Measurements from ENCODE around the gene EME2. TPM values are rescaled to one million over a fixed set of nuclear protein-coding genes. Genes with fewer than 3 reads are reported as not detected.
"Not testable (repeated sequence)": the region's sequence is repeated elsewhere in the genome, so short reads cannot be mapped to it uniquely, and the experiment has no call there.

Gene EME2
- total RNA-seq, 2 experiments from 2014 or later = 23.5 to 24.7 TPM

DNA sequence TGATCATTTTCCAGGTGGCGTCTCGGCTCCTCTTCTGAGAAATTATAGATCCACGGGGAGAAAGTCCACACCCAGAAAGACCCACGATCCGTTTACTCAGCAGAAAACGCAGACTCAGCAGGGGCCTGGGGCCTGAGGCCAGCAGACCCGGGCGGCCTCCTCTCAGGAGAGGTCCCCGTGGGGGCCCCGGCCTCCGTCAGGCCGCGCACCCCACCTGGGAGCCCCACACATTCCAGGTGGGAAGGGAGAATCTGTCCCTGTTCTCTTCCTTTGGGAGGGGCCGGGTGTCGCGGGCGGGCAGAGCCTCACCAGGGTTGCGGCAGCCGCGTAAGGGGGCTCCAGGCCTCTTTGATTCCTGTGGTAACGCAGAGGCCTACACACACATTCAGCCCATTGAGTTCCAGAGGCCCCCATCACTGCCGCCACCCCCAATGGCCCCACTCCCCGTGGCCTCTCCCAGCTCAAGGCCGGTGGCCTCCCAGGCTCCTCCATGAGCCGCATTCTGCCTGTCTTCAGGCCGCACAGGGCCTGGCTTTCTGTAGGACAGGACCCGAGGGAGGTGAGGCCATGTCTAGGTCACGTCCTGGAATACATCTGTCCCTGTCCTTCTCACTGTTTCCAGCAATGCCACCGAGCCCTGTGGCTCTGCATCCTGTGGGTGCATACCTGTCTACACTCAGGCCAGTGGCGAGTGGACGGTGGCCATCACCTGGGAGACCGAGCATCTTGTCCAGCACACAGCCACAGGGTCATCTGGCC lies 22.5 kb downstream of the EME2 start:
- H3K36me3 Mint-ChIP-seq (ENCODE audit: low read depth) = peaks cover 6% of the 10 kb centered on the region
- H3K27me3 Mint-ChIP-seq = no peaks in the 10 kb centered on the region
- peaks cover 14% of the 10 kb centered on the region for H3K9me3 Mint-ChIP-seq
- POLR2A ChIA-PET = interaction anchor here (0.6 kb wide), 1 partner anchor 21 kb away, joined by 3 read pairs; no protein-coding TSS in a partner anchor
- CTCF ChIA-PET = no interaction called here
- DNase-seq = no peak
- H3K27ac Mint-ChIP-seq = no peak overlapping the region
- no peaks in the 10 kb centered on the region for H3K4me1 Mint-ChIP-seq
- H3K4me3 Mint-ChIP-seq = no peak overlapping the region

DNA sequence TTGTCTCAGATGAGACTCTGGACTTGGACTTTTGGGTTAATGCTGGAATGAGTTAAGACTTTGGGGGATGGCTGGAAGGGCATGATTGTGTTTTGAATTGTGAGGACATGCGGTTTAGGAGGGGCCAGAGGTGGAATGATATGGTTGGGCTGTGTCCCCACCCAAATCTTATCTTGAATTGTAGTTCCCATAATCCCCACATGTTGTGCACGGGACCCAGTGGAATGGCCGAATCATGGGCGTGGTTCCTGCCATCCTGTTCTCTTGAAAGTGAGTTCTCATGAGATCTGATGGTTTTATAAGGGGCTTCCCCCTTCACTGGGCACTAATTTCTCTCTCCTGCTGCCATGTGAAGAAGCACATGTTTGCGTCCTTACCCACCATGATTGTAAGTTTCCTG lies 26.7 kb downstream of the EME2 start:
- H3K27me3 Mint-ChIP-seq; POLR2A ChIA-PET; H3K36me3 Mint-ChIP-seq (ENCODE audit: low read depth); DNase-seq; H3K27ac Mint-ChIP-seq; CTCF ChIA-PET; H3K4me3 Mint-ChIP-seq; H3K4me1 Mint-ChIP-seq: not testable (repeated sequence)
- H3K9me3 Mint-ChIP-seq = peaks cover 17% of the 10 kb centered on the region

DNA sequence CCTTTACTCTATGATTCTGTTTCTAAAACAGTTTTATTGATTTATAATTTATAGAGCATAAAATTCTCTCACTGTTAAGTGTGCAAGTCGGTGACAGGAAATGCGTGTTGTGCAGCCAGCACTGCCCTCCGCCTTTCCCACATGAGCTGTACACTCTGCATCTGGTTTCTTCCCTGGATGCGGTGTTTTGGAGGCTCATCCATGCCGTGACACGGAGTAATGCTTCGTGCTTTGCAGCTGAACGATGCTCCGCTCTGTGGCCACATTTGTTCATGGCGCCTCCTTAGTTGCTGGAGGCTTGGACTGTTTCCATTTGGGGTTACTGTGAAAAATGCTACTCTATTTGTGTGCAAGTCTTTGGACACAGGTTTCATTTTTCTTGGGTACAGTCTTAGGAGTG lies 28.1 kb downstream of the EME2 start:
- POLR2A ChIA-PET = no interaction called here
- peaks cover 6% of the 10 kb centered on the region for H3K36me3 Mint-ChIP-seq (ENCODE audit: low read depth)
- CTCF ChIA-PET = no interaction called here

DNA sequence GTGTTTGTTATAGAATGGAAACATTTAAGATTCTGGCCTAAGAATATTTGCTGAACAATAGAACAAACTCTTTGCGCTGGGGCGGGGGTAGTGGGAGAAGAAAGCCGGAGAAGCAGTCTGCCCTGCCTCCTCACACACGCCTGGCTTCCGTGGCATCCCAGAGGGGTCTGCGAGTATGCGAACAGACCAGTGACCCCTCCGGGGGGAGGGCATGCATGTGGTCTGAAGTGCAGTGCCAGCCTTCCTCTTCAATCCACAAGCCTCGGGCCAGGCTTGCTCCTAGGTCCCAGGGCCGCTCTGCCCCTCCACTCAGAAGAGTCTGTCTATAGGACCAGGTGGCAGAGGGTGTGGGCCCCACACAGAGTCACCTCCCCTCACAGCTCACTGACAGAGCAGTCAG lies 35.0 kb downstream of the EME2 start:
- Mint-ChIP-seq H3K27ac (no peak overlapping the region), H3K4me1 (no peaks in the 10 kb centered on the region), H3K4me3 (no peak overlapping the region), H3K9me3 (no peaks in the 10 kb centered on the region), H3K36me3 (ENCODE audit: low read depth) (peaks cover 8% of the 10 kb centered on the region), H3K27me3 (no peaks in the 10 kb centered on the region)
- no peak for DNase-seq
- CTCF ChIA-PET = no interaction called here
- POLR2A ChIA-PET = no interaction called here

More for the DNA sequence above, 28.1 kb downstream of the EME2 start:
- peaks cover 17% of the 10 kb centered on the region for H3K9me3 Mint-ChIP-seq
- H3K27me3 Mint-ChIP-seq = no peaks in the 10 kb centered on the region
- no peaks in the 10 kb centered on the region for H3K4me1 Mint-ChIP-seq
- DNase-seq = no peak
- no peak overlapping the region for H3K4me3 Mint-ChIP-seq
- H3K27ac Mint-ChIP-seq = no peak overlapping the region

DNA sequence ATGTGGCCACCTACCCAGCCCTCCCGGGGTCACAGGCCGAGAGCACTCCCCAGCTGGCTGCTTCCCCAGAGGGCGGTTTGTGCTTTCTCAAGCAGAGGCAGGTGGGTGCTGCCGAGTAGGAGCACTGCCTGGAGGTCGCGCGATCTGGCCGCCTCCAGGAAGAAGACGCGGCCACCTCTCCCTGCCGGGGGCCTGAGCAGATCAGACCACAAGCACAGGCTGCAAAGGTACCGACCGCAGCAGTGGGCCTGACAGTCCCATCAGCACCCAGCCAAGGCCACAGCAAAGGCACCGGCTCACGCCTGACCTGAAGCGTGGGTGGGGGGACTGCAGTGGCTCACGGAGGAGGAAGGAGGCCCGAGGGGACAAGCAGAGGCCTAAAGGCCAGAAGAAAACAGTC lies 36.1 kb downstream of the EME2 start:
- H3K27ac Mint-ChIP-seq = no peak overlapping the region
- H3K27me3 Mint-ChIP-seq = no peaks in the 10 kb centered on the region
- H3K9me3 Mint-ChIP-seq = no peaks in the 10 kb centered on the region
- no peak for DNase-seq
- ChIA-PET POLR2A (no interaction called here), CTCF (no interaction called here)
- peaks cover 15% of the 10 kb centered on the region for H3K36me3 Mint-ChIP-seq (ENCODE audit: low read depth)
- H3K4me3 Mint-ChIP-seq = no peak overlapping the region
- H3K4me1 Mint-ChIP-seq = peaks cover 2% of the 10 kb centered on the region

DNA sequence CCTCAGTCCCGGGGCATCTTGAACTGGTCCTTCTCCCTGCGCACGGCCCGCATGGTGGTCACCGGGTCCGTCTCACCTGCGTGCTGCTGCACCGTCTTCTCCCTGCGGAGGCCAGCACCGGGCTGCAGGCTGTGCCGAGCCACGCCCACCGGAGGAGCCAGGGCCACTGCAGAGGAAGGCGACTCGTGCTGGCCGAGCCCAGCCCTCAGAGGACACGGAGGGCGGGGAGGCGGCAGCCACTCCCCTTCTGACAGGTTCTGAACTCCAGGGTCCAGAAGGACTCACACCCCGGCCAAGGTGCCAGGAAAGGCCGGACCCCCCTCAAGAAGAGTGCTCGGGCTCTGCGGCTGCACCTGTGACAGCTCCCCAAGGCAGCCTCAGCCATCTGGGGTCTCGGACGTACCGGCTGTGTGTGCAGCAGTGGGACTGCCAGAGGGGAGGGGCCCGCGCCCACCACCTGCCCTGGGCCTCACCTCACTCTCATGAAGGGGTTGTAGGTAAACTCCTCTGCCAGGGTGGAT lies 36.7 kb downstream of the EME2 start:
- Mint-ChIP-seq H3K36me3 (ENCODE audit: low read depth) (peaks cover 17% of the 10 kb centered on the region), H3K27ac (no peak overlapping the region), H3K9me3 (no peaks in the 10 kb centered on the region), H3K27me3 (no peaks in the 10 kb centered on the region), H3K4me1 (peaks cover 2% of the 10 kb centered on the region), H3K4me3 (no peak overlapping the region)
- no peak for DNase-seq
- POLR2A ChIA-PET = interaction anchor here (0.8 kb wide), 1 partner anchor 27 kb away, joined by 3 read pairs; the partner anchor contains the start of genes NUBP2 and SPSB3
- CTCF ChIA-PET = no interaction called here

DNA sequence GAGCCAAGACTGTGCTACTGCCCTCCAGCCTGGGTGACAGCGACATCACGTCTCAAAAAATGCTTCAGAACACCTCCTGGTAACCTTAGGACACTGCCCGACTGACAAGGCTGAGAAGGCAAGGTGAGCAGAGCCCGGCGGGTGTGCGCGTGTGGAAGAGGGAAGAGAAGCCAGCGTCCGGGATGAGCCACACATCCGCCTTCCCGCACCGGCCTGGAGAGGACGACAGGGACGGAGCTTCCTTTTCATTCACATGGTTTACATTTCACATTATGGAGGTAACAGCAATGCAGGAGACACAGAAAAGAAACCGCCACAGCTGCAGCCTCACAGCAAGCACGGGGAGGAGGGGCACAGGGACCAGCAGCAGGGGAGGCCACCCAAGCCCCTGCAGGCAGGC lies 37.5 kb downstream of the EME2 start:
- Mint-ChIP-seq H3K4me3 (no peak overlapping the region), H3K4me1 (peaks cover 2% of the 10 kb centered on the region), H3K9me3 (no peaks in the 10 kb centered on the region), H3K36me3 (ENCODE audit: low read depth) (peaks cover 20% of the 10 kb centered on the region), H3K27me3 (no peaks in the 10 kb centered on the region), H3K27ac (no peak overlapping the region)
- no peak for DNase-seq
- ChIA-PET CTCF (no interaction called here), POLR2A (no interaction called here)

DNA sequence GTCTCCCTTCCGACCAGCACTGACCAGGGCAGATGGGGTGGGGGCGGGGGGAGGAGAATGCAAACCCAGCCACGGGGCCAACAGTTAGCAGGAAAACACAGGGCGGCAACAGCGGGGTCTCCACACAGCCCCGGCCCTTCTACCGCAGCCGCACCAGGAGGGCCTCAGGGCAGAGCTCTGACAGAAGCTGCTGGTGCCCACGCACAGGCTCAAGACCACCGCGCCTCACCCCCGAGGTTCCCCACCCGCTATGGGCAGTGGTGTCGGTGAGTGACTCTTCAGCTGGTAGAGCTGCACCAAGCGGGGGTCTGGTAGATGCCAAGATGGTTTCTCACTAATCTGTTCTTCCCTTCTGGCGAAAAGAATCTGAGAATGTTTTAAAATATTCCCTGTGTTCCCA lies 37.9 kb downstream of the EME2 start:
- DNase-seq = no peak
- Mint-ChIP-seq H3K27ac (no peak overlapping the region), H3K4me3 (no peak overlapping the region), H3K4me1 (peaks cover 2% of the 10 kb centered on the region), H3K9me3 (no peaks in the 10 kb centered on the region), H3K36me3 (ENCODE audit: low read depth) (peaks cover 25% of the 10 kb centered on the region), H3K27me3 (no peaks in the 10 kb centered on the region)
- POLR2A ChIA-PET = no interaction called here
- CTCF ChIA-PET = no interaction called here

DNA sequence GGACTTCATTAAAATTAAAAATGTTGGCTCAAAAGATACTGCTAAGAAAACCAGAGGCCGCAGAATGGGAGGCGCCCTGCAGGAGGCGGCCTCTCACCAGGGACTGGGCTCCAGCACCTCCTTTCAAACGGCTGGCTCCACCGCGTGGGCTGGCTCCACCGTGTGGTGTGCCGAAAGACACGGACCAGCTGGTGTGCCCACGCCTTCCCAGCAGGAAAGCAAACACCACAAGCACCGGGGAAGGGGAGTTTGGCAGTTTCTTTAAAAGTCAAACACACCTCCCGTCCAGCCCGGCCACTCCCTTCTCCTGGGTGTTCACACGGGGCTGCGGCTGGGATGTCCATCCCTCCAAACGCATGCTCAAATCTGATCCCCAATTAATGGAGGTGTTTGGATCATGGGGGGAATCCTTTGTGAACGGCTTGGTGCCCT lies 40.1 kb downstream of the EME2 start:
- no peak overlapping the region for H3K27ac Mint-ChIP-seq
- POLR2A ChIA-PET = no interaction called here
- H3K4me3 Mint-ChIP-seq = no peak overlapping the region
- CTCF ChIA-PET = interaction anchor here (1.4 kb wide), 1 partner anchor 14 kb away, joined by 3 read pairs; the partner anchor contains the start of gene FAHD1
- peak; percentile 55 for DNase-seq
- H3K36me3 Mint-ChIP-seq (ENCODE audit: low read depth) = peaks cover 22% of the 10 kb centered on the region
- peaks cover 2% of the 10 kb centered on the region for H3K4me1 Mint-ChIP-seq
- H3K9me3 Mint-ChIP-seq = no peaks in the 10 kb centered on the region
- H3K27me3 Mint-ChIP-seq = no peaks in the 10 kb centered on the region

DNA sequence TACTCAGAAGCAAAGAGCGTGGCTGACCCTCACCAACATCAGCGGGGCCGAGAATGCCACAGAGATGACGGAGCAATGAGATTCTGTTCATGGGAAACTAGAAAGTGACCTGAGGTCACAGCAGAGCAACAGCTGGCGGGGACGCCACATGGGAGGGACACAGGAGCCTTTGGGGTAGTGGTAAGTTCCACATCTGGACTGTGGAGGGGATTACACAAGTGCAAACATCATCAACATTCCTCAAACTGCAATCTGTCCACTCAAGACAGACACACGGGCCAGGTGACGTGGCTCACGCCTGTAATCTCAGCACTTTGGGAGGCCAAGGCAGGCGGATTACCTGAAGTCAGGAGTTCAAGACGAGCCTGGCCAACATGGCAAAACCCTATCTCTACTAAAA lies 42.9 kb downstream of the EME2 start:
- peaks cover 21% of the 10 kb centered on the region for H3K36me3 Mint-ChIP-seq (ENCODE audit: low read depth)
- no peak overlapping the region for H3K4me3 Mint-ChIP-seq
- DNase-seq = no peak
- H3K4me1 Mint-ChIP-seq = peaks cover 2% of the 10 kb centered on the region
- no peaks in the 10 kb centered on the region for H3K9me3 Mint-ChIP-seq
- no peaks in the 10 kb centered on the region for H3K27me3 Mint-ChIP-seq
- CTCF ChIA-PET = interaction anchor here (0.6 kb wide), 1 partner anchor 47 kb away, joined by 3 read pairs; no protein-coding TSS in a partner anchor
- POLR2A ChIA-PET = no interaction called here
- no peak overlapping the region for H3K27ac Mint-ChIP-seq

DNA sequence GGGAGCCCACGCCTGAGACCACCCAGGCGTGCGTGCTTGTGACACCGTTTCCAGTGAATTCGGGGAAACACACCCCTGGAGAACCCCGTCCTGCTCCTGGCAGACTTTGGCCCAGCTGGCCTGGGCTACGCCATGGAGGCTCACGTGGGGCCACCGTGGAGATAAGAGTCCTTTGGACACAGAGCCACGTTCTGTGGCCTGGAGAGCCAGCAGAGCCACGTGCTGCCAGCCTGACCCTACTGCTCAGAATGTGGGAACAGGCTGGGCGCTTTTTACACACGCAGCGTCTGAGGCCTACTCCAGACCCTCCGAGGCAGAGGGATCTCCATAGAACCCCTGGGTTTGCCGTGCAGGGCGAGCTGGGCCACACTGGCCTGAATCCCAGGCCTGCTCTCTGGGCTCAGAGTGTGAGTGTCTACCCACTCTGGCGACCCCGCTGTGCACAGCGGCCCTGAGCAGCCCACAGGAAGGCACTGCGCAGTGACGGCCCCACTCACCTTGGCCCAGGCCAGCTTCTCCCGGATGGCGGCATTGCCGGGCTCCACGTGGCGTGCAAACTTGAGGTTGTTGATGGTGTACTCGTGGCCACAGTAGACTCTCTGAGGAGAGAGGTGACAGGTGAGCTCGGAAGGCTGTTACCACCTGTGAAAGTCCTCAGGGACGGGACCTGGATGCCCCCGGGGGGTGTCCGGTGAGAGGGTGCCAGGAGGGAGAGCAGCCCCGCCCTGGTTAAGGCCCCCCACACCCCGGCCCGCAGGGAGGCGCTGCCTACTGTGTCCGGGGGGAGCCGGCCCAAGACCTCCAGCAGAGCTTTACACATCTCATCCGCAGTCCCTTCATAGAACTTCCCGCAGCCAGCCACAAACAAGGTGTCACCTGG lies 44.0 kb downstream of the EME2 start:
- H3K27ac Mint-ChIP-seq = no peak overlapping the region
- ChIA-PET POLR2A (no interaction called here), CTCF (no interaction called here)
- DNase-seq = no peak
- H3K27me3 Mint-ChIP-seq = no peaks in the 10 kb centered on the region
- no peak overlapping the region for H3K4me3 Mint-ChIP-seq
- H3K36me3 Mint-ChIP-seq (ENCODE audit: low read depth) = peaks cover 21% of the 10 kb centered on the region
- H3K9me3 Mint-ChIP-seq = no peaks in the 10 kb centered on the region
- H3K4me1 Mint-ChIP-seq = peaks cover 2% of the 10 kb centered on the region

DNA sequence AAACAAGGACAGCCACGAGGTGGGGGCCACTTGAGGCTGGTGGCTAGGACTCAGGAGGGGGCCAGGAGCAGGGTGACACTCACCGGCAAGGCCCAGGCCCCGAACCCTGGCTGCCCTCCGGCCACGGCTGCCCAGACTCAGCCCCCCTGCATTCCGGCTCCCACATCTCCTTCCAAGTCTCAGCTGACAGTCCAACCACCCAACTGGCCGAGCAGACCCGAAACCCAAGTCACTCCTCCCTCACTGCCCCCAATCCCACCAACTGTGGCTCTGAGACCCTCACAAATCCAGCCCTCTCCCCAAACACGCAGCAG lies 44.6 kb downstream of the EME2 start:
- Mint-ChIP-seq H3K4me3 (no peak overlapping the region), H3K4me1 (peaks cover 2% of the 10 kb centered on the region), H3K27ac (no peak overlapping the region), H3K36me3 (ENCODE audit: low read depth) (peaks cover 21% of the 10 kb centered on the region), H3K9me3 (no peaks in the 10 kb centered on the region), H3K27me3 (no peaks in the 10 kb centered on the region)
- no peak for DNase-seq
- ChIA-PET CTCF (no interaction called here), POLR2A (no interaction called here)

DNA sequence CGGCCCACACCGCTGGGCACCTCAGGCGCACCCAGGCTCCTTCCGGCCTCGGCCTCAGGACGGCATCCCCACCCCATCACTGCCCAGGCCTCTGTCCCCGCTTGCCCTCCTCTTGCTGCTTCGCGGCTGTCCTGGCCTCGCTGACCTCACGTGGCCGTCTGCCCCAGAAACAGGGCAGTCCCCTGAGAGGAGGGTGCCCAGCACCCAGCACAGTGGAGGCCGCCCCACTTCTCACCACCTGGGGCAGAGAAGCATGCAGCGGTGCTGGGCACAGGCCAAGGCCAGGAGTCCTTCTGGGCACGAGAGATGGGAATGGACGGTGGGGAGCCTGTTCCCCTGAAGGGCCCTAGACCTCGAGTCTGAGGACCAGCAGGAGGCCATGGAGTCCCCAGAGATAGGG lies 45.1 kb downstream of the EME2 start:
- Mint-ChIP-seq H3K27me3 (no peaks in the 10 kb centered on the region), H3K4me3 (no peak overlapping the region), H3K36me3 (ENCODE audit: low read depth) (peaks cover 21% of the 10 kb centered on the region), H3K27ac (no peak overlapping the region), H3K4me1 (peaks cover 2% of the 10 kb centered on the region), H3K9me3 (no peaks in the 10 kb centered on the region)
- POLR2A ChIA-PET = no interaction called here
- CTCF ChIA-PET = no interaction called here
- no peak for DNase-seq
